Dedifferentiated amniotic fluid mesenchymal stem cell (primary cell): Measurements from ENCODE around the gene C1orf35.

Source experiments
- DNase-seq: peaks from one replicate; pipeline ENCODE4 v3.0.0-alpha.2; 2016; ENCODE audit errors: extremely low spot score

The C1orf35 gene

GRCh38 chr1:228102791-228103620, at the start of gene C1orf35:
Gene C1orf35 (minus strand): TSS chr1:228103325. CDS start chr1:228103227, 98 bp downstream.
- peak; percentile 90 for DNase-seq

GRCh38 chr1:228152918-228153258, 49.8 kb upstream of the C1orf35 start:
- no peak for DNase-seq

- no peak for DNase-seq
Measured at GRCh38 chr1:228152097-228152917, 49.2 kb upstream of the C1orf35 start.

- no peak for DNase-seq
Measured at GRCh38 chr1:228151180-228151925, 48.2 kb upstream of the C1orf35 start.

GRCh38 chr1:228150461-228151179, 47.5 kb upstream of the C1orf35 start:
- no peak for DNase-seq

GRCh38 chr1:228150120-228150460, 47.0 kb upstream of the C1orf35 start:
- no peak for DNase-seq

GRCh38 chr1:228149406-228150119, 46.4 kb upstream of the C1orf35 start, which contains the start of gene GJC2:
Gene GJC2 (plus strand): TSS chr1:228149930. CDS start chr1:228157759, 7,829 bp downstream.
- DNase-seq, result no peak

- DNase-seq, result no peak
Measured at GRCh38 chr1:228148935-228149405, 45.8 kb upstream of the C1orf35 start.

GRCh38 chr1:228148196-228148861, 45.2 kb upstream of the C1orf35 start:
- DNase-seq, result no peak

- no peak for DNase-seq
Measured at GRCh38 chr1:228147768-228148167, 44.6 kb upstream of the C1orf35 start.

- DNase-seq, result no peak
Measured at GRCh38 chr1:228147151-228147693, 44.1 kb upstream of the C1orf35 start.

- DNase-seq, result no peak
Measured at GRCh38 chr1:228146417-228147150, 43.5 kb upstream of the C1orf35 start.

GRCh38 chr1:228145463-228146416, 42.6 kb upstream of the C1orf35 start:
- DNase-seq, result no peak

GRCh38 chr1:228144993-228145343, 41.8 kb upstream of the C1orf35 start:
- no peak for DNase-seq

GRCh38 chr1:228144193-228144992, 41.3 kb upstream of the C1orf35 start:
- DNase-seq, result no peak

GRCh38 chr1:228143480-228144192, 40.5 kb upstream of the C1orf35 start:
- no peak for DNase-seq

- no peak for DNase-seq
Measured at GRCh38 chr1:228142701-228143136, 39.6 kb upstream of the C1orf35 start.
